ENCODE results near the gene RAPSN. TPM values are rescaled to one million over a fixed set of nuclear protein-coding genes. Genes with fewer than 3 reads are reported as not detected.

RAPSN gene
- total and polyA plus RNA-seq, 2 donors (not counting 1 experiment from before 2014, with no cell fraction given), result 0.17 TPM; not detected in 1

DNA sequence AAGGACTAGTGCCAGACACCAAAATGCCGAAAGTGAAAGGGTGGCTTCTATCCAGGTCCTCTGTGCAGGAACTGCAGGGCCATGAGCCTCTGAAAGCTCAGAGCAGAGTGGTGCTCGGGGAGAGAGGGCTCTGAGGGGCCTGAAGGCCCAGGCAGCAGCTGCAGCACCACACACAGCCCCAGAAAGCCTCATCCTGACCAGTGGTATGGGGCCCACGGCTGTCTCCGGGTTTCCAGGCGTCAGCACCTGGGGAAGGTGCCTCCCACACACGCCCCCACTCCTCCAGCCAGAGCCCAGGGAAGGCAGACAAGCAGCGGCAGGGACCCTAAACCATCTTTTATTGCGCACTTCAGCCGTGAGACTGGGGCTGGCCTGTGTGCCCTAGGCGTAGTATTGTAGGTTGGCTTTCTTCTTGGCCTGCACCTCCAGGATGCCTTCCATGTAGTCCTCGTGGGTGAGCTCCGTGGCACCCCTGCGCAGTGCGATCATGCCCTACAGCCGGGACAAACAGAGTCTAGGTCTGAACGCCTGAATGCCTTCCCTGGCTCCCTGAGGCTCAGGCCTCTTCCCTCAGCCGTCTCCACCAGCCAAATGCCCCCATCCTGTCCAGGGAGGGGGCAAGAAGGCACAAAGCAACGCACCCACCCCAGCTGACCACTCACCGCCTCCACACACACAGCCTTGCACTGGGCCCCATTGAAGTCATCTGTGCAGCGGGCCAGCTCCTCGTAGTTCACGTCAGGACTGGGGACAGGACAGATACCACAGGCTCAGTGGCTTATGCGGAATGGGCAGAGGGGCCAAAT lies 30.3 kb downstream of the RAPSN start:
- Histone ChIP-seq H3K9me3 (ENCODE audit: control insufficient read depth, insufficient read depth, low read depth, low read length) (no peaks in the 10 kb centered on the region), H3K9ac (ENCODE audit: insufficient read depth, low read length) (no peak overlapping the region), H4K20me1 (ENCODE audit: control insufficient read depth, extremely low read depth, insufficient read depth, low read length) (no peaks in the 10 kb centered on the region), H2AFZ (ENCODE audit: low read length) (no peak overlapping the region), H3K36me3 (ENCODE audit: control insufficient read depth, insufficient read depth, low read length) (peaks cover 56% of the 10 kb centered on the region), H3K4me2 (ENCODE audit: extremely low read depth, insufficient read depth, low read length) (no peak overlapping the region), H3K79me2 (ENCODE audit: control insufficient read depth, insufficient read depth, low read length) (peaks cover 7% of the 10 kb centered on the region), H3K27ac (ENCODE audit: insufficient read depth, low read length) (no peak overlapping the region), H3K4me1 (ENCODE audit: control insufficient read depth, extremely low read depth, insufficient read depth, low read length) (peaks cover 34% of the 10 kb centered on the region), H3K4me3 (replicated peaks in 1 of 4; ENCODE audit: control extremely low read depth in 1 of 4, insufficient read depth in 1 of 4, low read depth in 3 of 4, low read length in 4 of 4) (no peak overlapping the region), H3K27me3 (ENCODE audit: control insufficient read depth, insufficient read depth, low read length) (no peaks in the 10 kb centered on the region)
- no peak for TF ChIP-seq EZH2 (IDR thresholded peaks at IDR 0.05; ENCODE audit: low read length, missing control alignments)
- TF ChIP-seq, protein P1, sequence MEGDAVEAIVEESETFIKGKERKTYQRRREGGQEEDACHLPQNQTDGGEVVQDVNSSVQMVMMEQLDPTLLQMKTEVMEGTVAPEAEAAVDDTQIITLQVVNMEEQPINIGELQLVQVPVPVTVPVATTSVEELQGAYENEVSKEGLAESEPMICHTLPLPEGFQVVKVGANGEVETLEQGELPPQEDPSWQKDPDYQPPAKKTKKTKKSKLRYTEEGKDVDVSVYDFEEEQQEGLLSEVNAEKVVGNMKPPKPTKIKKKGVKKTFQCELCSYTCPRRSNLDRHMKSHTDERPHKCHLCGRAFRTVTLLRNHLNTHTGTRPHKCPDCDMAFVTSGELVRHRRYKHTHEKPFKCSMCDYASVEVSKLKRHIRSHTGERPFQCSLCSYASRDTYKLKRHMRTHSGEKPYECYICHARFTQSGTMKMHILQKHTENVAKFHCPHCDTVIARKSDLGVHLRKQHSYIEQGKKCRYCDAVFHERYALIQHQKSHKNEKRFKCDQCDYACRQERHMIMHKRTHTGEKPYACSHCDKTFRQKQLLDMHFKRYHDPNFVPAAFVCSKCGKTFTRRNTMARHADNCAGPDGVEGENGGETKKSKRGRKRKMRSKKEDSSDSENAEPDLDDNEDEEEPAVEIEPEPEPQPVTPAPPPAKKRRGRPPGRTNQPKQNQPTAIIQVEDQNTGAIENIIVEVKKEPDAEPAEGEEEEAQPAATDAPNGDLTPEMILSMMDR (conservative IDR thresholded peaks at IDR 0.05 in 1 of 2, IDR thresholded peaks at IDR 0.05 in 1 of 2; ENCODE audit: low read depth in 1 of 2, low read length in 2 of 2), result no peak
- DNase-seq (ENCODE audit: low read depth in 2 of 2), result no peak

DNA sequence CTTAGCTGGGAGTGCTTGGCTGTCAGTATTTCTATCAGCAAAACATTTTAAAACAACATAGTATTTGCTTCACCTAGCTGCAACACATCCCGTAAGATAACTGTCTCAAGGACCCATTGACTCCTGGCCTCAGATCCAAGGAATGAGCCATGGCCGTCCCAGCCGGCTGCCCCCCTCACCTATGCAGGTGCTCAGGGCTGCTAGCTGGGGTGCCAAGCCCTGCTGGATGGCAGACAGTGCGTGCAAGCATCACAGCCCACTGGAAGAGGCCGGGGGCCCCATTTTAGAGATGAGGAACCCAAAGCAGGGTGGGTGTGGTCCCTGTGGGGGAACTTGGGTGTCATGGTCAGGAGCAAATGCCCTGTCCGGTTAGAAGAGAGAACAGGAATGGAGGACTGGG lies 31.2 kb downstream of the RAPSN start:
- Histone ChIP-seq H3K36me3 (ENCODE audit: control insufficient read depth, insufficient read depth, low read length) (peaks cover 55% of the 10 kb centered on the region), H4K20me1 (ENCODE audit: control insufficient read depth, extremely low read depth, insufficient read depth, low read length) (no peaks in the 10 kb centered on the region), H3K79me2 (ENCODE audit: control insufficient read depth, insufficient read depth, low read length) (peaks cover 7% of the 10 kb centered on the region)

DNA sequence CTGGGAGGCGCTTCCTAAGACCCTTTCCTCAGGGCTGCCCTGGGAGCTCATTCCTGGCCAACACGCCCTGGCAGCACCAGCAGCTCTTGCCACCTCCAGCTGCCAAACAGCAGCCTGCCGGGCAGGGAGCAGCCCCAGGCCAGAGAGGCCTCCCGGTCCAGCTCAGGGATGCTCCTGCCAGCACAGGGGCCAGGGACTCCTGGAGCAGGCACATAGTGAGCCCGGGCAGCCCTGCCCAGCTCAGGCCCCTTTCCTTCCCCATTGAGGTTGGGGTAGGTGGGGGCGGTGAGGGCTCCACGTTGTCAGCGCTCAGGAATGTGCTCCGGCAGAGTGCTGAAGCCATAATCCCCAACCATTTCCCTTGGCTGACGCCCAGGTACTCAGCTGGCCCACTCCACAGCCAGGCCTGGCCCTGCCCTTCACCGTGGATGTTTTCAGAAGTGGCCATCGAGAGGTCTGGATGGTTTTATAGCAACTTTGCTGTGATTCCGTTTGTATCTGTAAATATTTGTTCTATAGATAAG lies 32.9 kb downstream of the RAPSN start:
- no peaks in the 10 kb centered on the region for H3K9me3 ChIP-seq (ENCODE audit: control insufficient read depth, insufficient read depth, low read depth, low read length)
- H4K20me1 ChIP-seq (ENCODE audit: control insufficient read depth, extremely low read depth, insufficient read depth, low read length), result no peaks in the 10 kb centered on the region
- DNase-seq (ENCODE audit: low read depth in 2 of 2), result peak; percentile 94 to 95
- TF ChIP-seq, protein P1 (conservative IDR thresholded peaks at IDR 0.05 in 1 of 2, IDR thresholded peaks at IDR 0.05 in 1 of 2; ENCODE audit: low read depth in 1 of 2, low read length in 2 of 2), result no peak
- no peak for TF ChIP-seq EZH2 (IDR thresholded peaks at IDR 0.05; ENCODE audit: low read length, missing control alignments)
- peak overlapping the region; percentile 15 for H3K4me2 ChIP-seq (ENCODE audit: extremely low read depth, insufficient read depth, low read length)
- peaks cover 19% of the 10 kb centered on the region for H3K79me2 ChIP-seq (ENCODE audit: control insufficient read depth, insufficient read depth, low read length)
- H3K9ac ChIP-seq (ENCODE audit: insufficient read depth, low read length), result peak overlapping the region; percentile 48
- H3K27ac ChIP-seq (ENCODE audit: insufficient read depth, low read length), result peak overlapping the region; percentile 81
- H3K4me3 ChIP-seq (replicated peaks in 1 of 4; ENCODE audit: control extremely low read depth in 1 of 4, insufficient read depth in 1 of 4, low read depth in 3 of 4, low read length in 4 of 4), result no peak overlapping the region
- peaks cover 43% of the 10 kb centered on the region for H3K4me1 ChIP-seq (ENCODE audit: control insufficient read depth, extremely low read depth, insufficient read depth, low read length)
- no peak overlapping the region for H2AFZ ChIP-seq (ENCODE audit: low read length)
- no peaks in the 10 kb centered on the region for H3K27me3 ChIP-seq (ENCODE audit: control insufficient read depth, insufficient read depth, low read length)
- H3K36me3 ChIP-seq (ENCODE audit: control insufficient read depth, insufficient read depth, low read length), result peaks cover 56% of the 10 kb centered on the region

More for the DNA sequence above, 31.2 kb downstream of the RAPSN start:
- TF ChIP-seq, protein P1 (conservative IDR thresholded peaks at IDR 0.05 in 1 of 2, IDR thresholded peaks at IDR 0.05 in 1 of 2; ENCODE audit: low read depth in 1 of 2, low read length in 2 of 2), result no peak
- TF ChIP-seq EZH2 (IDR thresholded peaks at IDR 0.05; ENCODE audit: low read length, missing control alignments), result no peak
- Histone ChIP-seq H3K9ac (ENCODE audit: insufficient read depth, low read length) (peak overlapping the region; percentile 30), H3K27me3 (ENCODE audit: control insufficient read depth, insufficient read depth, low read length) (no peaks in the 10 kb centered on the region), H3K4me3 (replicated peaks in 1 of 4; ENCODE audit: control extremely low read depth in 1 of 4, insufficient read depth in 1 of 4, low read depth in 3 of 4, low read length in 4 of 4) (no peak overlapping the region), H3K9me3 (ENCODE audit: control insufficient read depth, insufficient read depth, low read depth, low read length) (no peaks in the 10 kb centered on the region), H3K4me1 (ENCODE audit: control insufficient read depth, extremely low read depth, insufficient read depth, low read length) (peaks cover 39% of the 10 kb centered on the region), H2AFZ (ENCODE audit: low read length) (no peak overlapping the region), H3K27ac (ENCODE audit: insufficient read depth, low read length) (peak overlapping the region; percentile 18), H3K4me2 (ENCODE audit: extremely low read depth, insufficient read depth, low read length) (no peak overlapping the region)
- DNase-seq (ENCODE audit: low read depth in 2 of 2), result no peak

Data from fibroblast of lung (primary cell).